ENCODE measurements around the gene BAZ2B.
"Not testable (repeated sequence)": the region's sequence is repeated elsewhere in the genome, so short reads cannot be mapped to it uniquely, and the experiment has no call there.

Gene BAZ2B

GRCh38 chr2:159573294-159573693, 43.1 kb downstream of the BAZ2B start:
- no peak for DNase-seq

GRCh38 chr2:159572459-159572858, 43.9 kb downstream of the BAZ2B start:
- no peak for DNase-seq

GRCh38 chr2:159571540-159572260, 44.6 kb downstream of the BAZ2B start:
- DNase-seq, result no peak

GRCh38 chr2:159564081-159564480, 52.3 kb downstream of the BAZ2B start:
- DNase-seq, result no peak

- DNase-seq, result no peak
These were observed 54.1 kb downstream of the BAZ2B start for GRCh38 chr2:159562248-159562647.

- no peak for DNase-seq
These were observed 54.6 kb downstream of the BAZ2B start for GRCh38 chr2:159561786-159562185.

GRCh38 chr2:159561242-159561641, 55.1 kb downstream of the BAZ2B start:
- DNase-seq, result no peak

- DNase-seq, result no peak
These were observed 57.3 kb downstream of the BAZ2B start for GRCh38 chr2:159559034-159559433.

- DNase-seq, result no peak
These were observed 57.9 kb downstream of the BAZ2B start for GRCh38 chr2:159558479-159558878.

GRCh38 chr2:159557437-159558034, 58.8 kb downstream of the BAZ2B start:
- DNase-seq, result no peak

- no peak for DNase-seq
These were observed 60.5 kb downstream of the BAZ2B start for GRCh38 chr2:159555651-159556392.

GRCh38 chr2:159553727-159554126, 62.6 kb downstream of the BAZ2B start:
- no peak for DNase-seq

GRCh38 chr2:159551806-159552205, 64.5 kb downstream of the BAZ2B start:
- no peak for DNase-seq

GRCh38 chr2:159550231-159550630, 66.1 kb downstream of the BAZ2B start:
- DNase-seq, result no peak

- no peak for DNase-seq
These were observed 67.1 kb downstream of the BAZ2B start for GRCh38 chr2:159549234-159549633.

GRCh38 chr2:159546716-159547430, 69.5 kb downstream of the BAZ2B start:
- no peak for DNase-seq

- DNase-seq, result no peak
These were observed 70.3 kb downstream of the BAZ2B start for GRCh38 chr2:159546039-159546438.

- no peak for DNase-seq
These were observed 71.3 kb downstream of the BAZ2B start for GRCh38 chr2:159545085-159545484.

GRCh38 chr2:159542101-159542500, 74.2 kb downstream of the BAZ2B start:
- no peak for DNase-seq

- no peak for DNase-seq
These were observed 76.6 kb downstream of the BAZ2B start for GRCh38 chr2:159539701-159540100.

- no peak for DNase-seq
These were observed 77.5 kb downstream of the BAZ2B start for GRCh38 chr2:159538801-159539200.

- not testable (repeated sequence) for DNase-seq
These were observed 81.1 kb downstream of the BAZ2B start for GRCh38 chr2:159535261-159535660.

GRCh38 chr2:159531475-159531874, 84.9 kb downstream of the BAZ2B start:
- no peak for DNase-seq

All from CD4-positive, alpha-beta T cell treated with Interferon alpha-2 for 1 hour (primary cell).